ENCODE results near the gene PKP3.

The PKP3 gene

GRCh38 chr11:417652-418342 lies 23.8 kb downstream of the PKP3 start:
- ChIA-PET POLR2A (no interaction called here), CTCF (interaction anchor here (2.1 kb wide), 1 partner anchor 30 kb away, joined by 5 read pairs; no protein-coding TSS in a partner anchor)
- no peak for TF ChIP-seq CTCF (IDR thresholded peaks at IDR 0.05; ENCODE audit: control extremely low read depth, extremely low read depth, low read depth, missing control alignments)
- no peak for DNase-seq (ENCODE audit: extremely low spot score)

GRCh38 chr11:418343-419247 lies 24.6 kb downstream of the PKP3 start:
- no peak for TF ChIP-seq CTCF (IDR thresholded peaks at IDR 0.05; ENCODE audit: control extremely low read depth, extremely low read depth, low read depth, missing control alignments)
- ChIA-PET POLR2A (no interaction called here), CTCF (interaction anchor here (2.1 kb wide), 1 partner anchor 30 kb away, joined by 5 read pairs; no protein-coding TSS in a partner anchor)
- no peak for DNase-seq (ENCODE audit: extremely low spot score)

GRCh38 chr11:419248-420005 lies 25.4 kb downstream of the PKP3 start:
- DNase-seq (ENCODE audit: extremely low spot score), result no peak
- POLR2A ChIA-PET, result no interaction called here
- no peak for TF ChIP-seq CTCF (IDR thresholded peaks at IDR 0.05; ENCODE audit: control extremely low read depth, extremely low read depth, low read depth, missing control alignments)
- CTCF ChIA-PET, result interaction anchor here (2.1 kb wide), 1 partner anchor 29 kb away, joined by 5 read pairs; no protein-coding TSS in a partner anchor

GRCh38 chr11:420054-420910 lies 26.3 kb downstream of the PKP3 start:
- TF ChIP-seq CTCF (IDR thresholded peaks at IDR 0.05; ENCODE audit: control extremely low read depth, extremely low read depth, low read depth, missing control alignments), result no peak
- POLR2A ChIA-PET, result no interaction called here
- no peak for DNase-seq (ENCODE audit: extremely low spot score)
- CTCF ChIA-PET, result interaction anchor here (2.1 kb wide), 1 partner anchor 28 kb away, joined by 5 read pairs; no protein-coding TSS in a partner anchor

GRCh38 chr11:420911-421321 lies 26.9 kb downstream of the PKP3 start:
- TF ChIP-seq CTCF (IDR thresholded peaks at IDR 0.05; ENCODE audit: control extremely low read depth, extremely low read depth, low read depth, missing control alignments), result no peak
- ChIA-PET POLR2A (no interaction called here), CTCF (no interaction called here)

More at GRCh38 chr11:420911-421321, 26.9 kb downstream of the PKP3 start:
- DNase-seq (ENCODE audit: extremely low spot score), result no peak

Measured in GM10248 (cell line).